Jurkat, Clone E6-1 (cell line): ENCODE results near the gene PABPC3.

Source experiments
- DNase-seq: peaks from one replicate; pipeline ENCODE4 v3.0.0-alpha.2; 2011; ENCODE audit warnings: low read depth, low spot score
- H3K4me3 ChIP-seq: 2 replicates; pipeline ENCODE4 v1.5.1; 2011; ENCODE audit warnings: mild to moderate bottlenecking, low read length, control low read depth, moderate library complexity

PABPC3 gene

GRCh38 chr13:25109341-25109740 is 13.4 kb downstream of the PABPC3 start:
- H3K4me3 ChIP-seq, result no peak overlapping the region
- no peak for DNase-seq

GRCh38 chr13:25110956-25111584 is 15.1 kb downstream of the PABPC3 start:
- no peak overlapping the region for H3K4me3 ChIP-seq

GRCh38 chr13:25111585-25111956 is 15.6 kb downstream of the PABPC3 start:
- no peak overlapping the region for H3K4me3 ChIP-seq
- no peak for DNase-seq

More at GRCh38 chr13:25110956-25111584, 15.1 kb downstream of the PABPC3 start:
- no peak for DNase-seq

GRCh38 chr13:25112695-25113255 is 16.8 kb downstream of the PABPC3 start:
- H3K4me3 ChIP-seq, result no peak overlapping the region
- DNase-seq, result no peak

GRCh38 chr13:25114220-25114619 is 18.3 kb downstream of the PABPC3 start:
- peak; percentile 76 for DNase-seq
- no peak overlapping the region for H3K4me3 ChIP-seq

GRCh38 chr13:25116044-25116443 is 20.1 kb downstream of the PABPC3 start:
- H3K4me3 ChIP-seq, result no peak overlapping the region
- DNase-seq, result no peak

GRCh38 chr13:25117312-25117711 is 21.4 kb downstream of the PABPC3 start:
- DNase-seq, result no peak
- no peak overlapping the region for H3K4me3 ChIP-seq

GRCh38 chr13:25118378-25118905 is 22.5 kb downstream of the PABPC3 start:
- no peak for DNase-seq

GRCh38 chr13:25130944-25131343 is 35.0 kb downstream of the PABPC3 start:
- H3K4me3 ChIP-seq, result no peak overlapping the region
- no peak for DNase-seq

More at GRCh38 chr13:25118378-25118905, 22.5 kb downstream of the PABPC3 start:
- H3K4me3 ChIP-seq, result no peak overlapping the region

- no peak overlapping the region for H3K4me3 ChIP-seq
- DNase-seq, result no peak
Observed at GRCh38 chr13:25131881-25132420, 36.0 kb downstream of the PABPC3 start.

- no peak overlapping the region for H3K4me3 ChIP-seq
- DNase-seq, result no peak
Observed at GRCh38 chr13:25132751-25133390, 36.9 kb downstream of the PABPC3 start.

- no peak for DNase-seq
- no peak overlapping the region for H3K4me3 ChIP-seq
Observed at GRCh38 chr13:25135896-25136295, 40.0 kb downstream of the PABPC3 start.

GRCh38 chr13:25136880-25137787 is 41.2 kb downstream of the PABPC3 start:
- H3K4me3 ChIP-seq, result no peak overlapping the region
- DNase-seq, result no peak

GRCh38 chr13:25137788-25138115 is 41.8 kb downstream of the PABPC3 start:
- no peak overlapping the region for H3K4me3 ChIP-seq
- DNase-seq, result no peak

GRCh38 chr13:25141042-25141441 is 45.1 kb downstream of the PABPC3 start:
- no peak for DNase-seq
- H3K4me3 ChIP-seq, result no peak overlapping the region

- no peak for DNase-seq
- no peak overlapping the region for H3K4me3 ChIP-seq
Observed at GRCh38 chr13:25143706-25144105, 47.8 kb downstream of the PABPC3 start.

- DNase-seq, result no peak
- no peak overlapping the region for H3K4me3 ChIP-seq
Observed at GRCh38 chr13:25147638-25148401, 51.9 kb downstream of the PABPC3 start.

GRCh38 chr13:25148402-25148771 is 52.5 kb downstream of the PABPC3 start:
- no peak for DNase-seq
- H3K4me3 ChIP-seq, result no peak overlapping the region
